Measurements from ENCODE around the gene JAM2.
"Not testable (repeated sequence)": the region's sequence is repeated elsewhere in the genome, so short reads cannot be mapped to it uniquely, and the experiment has no call there.

Gene JAM2, protein sequence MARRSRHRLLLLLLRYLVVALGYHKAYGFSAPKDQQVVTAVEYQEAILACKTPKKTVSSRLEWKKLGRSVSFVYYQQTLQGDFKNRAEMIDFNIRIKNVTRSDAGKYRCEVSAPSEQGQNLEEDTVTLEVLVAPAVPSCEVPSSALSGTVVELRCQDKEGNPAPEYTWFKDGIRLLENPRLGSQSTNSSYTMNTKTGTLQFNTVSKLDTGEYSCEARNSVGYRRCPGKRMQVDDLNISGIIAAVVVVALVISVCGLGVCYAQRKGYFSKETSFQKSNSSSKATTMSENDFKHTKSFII

DNA sequence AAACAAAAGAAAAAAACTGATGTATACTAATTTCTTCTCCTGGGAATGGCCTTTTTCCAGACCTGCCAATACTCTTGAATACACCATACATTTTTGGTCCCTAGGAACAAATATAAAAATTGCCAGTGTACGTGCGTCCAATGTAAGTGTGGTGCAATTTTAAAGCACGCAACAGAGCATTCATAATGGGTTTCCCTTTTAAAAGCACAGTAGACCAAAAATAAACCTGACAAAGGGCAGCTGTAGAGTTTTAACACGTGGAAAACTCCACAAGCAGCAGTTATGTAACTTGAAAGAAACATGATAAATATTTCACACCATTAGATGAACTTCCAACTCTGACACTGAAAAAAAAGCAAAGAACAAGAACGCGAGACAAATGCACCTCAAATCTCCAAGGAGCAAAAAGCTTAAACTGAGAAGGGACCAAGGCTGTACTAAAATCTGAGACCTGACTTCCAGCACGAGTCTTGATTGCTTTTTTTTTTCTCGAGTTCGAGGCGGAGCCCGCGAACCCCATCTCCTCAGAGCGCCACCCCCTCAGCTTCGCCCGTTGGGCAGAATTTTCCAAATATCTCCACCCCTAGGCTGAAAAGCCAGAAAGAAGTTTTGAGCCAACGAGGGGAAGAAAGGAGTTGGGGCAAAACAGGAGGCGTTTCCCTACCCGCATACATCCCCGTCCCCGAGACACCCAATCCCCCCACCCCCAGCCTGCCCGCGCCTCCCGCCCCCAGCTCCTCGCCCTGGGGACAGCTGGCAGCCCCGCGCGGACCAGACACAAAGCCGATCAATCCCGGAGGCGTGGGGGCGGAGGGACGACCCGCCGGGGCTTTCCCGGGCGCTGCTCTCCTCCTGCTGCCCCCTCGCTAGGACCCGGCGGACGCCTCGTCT, at the start of gene JAM2:
TSS of gene JAM2 (plus strand) at position 599 of the 891 bp plus-strand sequence. CDS start 564 bp downstream, outside the sequence.
- TF ChIP-seq JUND (IDR thresholded peaks at IDR 0.05; ENCODE audit: low read depth): no peak
- DNase-seq (ENCODE audit: low read depth in 1 of 2, low spot score in 1 of 2): peak; percentile 12 to 35
- in situ Hi-C loops (cut with HindIII; ENCODE audit: low pct_unique_long_range_greater_than_20kb, low sequenced_read_pairs): no loop called here

GRCh38 chr21:25589887-25590286, 49.2 kb upstream of the JAM2 start:
- no peak for TF ChIP-seq JUND (IDR thresholded peaks at IDR 0.05; ENCODE audit: low read depth)
- in situ Hi-C loops (cut with HindIII; ENCODE audit: low pct_unique_long_range_greater_than_20kb, low sequenced_read_pairs): no loop called here
- DNase-seq (ENCODE audit: low read depth in 1 of 2, low spot score in 1 of 2): no peak

DNA sequence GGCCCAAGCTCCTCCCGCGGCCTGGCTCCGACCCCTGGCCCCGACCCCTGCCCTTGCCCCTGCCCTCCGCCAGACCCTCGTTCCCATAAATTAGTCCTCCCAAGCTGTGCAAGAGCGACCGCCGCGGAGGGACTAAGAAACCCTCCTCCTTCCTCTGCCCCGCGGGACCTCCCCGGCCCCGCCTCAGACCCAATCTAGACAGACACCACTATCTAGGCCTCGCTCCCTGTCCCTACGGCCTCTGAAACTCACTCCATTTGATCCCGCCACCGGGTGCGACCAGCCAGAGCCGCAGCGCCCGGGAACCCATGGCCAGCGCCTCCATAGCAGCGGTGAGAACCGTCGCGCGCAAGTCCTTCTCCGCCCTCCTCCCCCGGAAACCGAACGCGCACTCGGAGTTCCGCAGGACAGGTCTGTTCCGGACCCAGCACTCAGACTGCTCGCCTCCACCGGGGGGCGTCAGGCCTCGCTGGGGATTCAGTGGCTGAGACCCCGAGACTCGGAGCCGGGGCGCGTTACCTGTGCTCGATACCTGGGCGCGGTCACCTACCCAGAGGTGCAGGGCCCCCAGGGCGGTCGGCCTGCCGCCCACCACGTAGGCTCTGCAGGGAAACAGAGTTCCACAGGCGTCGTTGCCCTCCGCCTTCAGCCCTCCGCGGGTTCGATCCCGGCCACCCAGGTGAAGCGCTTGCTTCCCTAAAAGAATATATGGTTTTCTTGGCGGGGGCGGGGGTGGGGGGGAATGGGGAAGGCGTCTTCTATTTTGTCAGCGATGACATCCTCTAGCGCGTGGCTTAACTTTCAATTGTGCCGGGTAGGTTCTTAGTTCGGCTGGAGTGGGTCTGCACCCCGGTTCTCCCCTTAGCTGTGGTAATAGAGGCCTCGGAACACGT, 31.7 kb upstream of the JAM2 start, which contains the start of gene MRPL39:
TSS of gene MRPL39 (minus strand) at position 331 of the 893 bp plus-strand sequence. CDS start at position 325, 6 bp downstream.
- no peak for TF ChIP-seq JUND (IDR thresholded peaks at IDR 0.05; ENCODE audit: low read depth)
- DNase-seq (ENCODE audit: low read depth in 1 of 2, low spot score in 1 of 2): peak; percentile 84 to 93
- in situ Hi-C loops (cut with HindIII; ENCODE audit: low pct_unique_long_range_greater_than_20kb, low sequenced_read_pairs): no loop called here

GRCh38 chr21:25608044-25608737, 30.9 kb upstream of the JAM2 start:
- peak; percentile 54 to 89 for DNase-seq (ENCODE audit: low read depth in 1 of 2, low spot score in 1 of 2)
- TF ChIP-seq JUND (IDR thresholded peaks at IDR 0.05; ENCODE audit: low read depth): no peak
- in situ Hi-C loops (cut with HindIII; ENCODE audit: low pct_unique_long_range_greater_than_20kb, low sequenced_read_pairs): no loop called here

DNA sequence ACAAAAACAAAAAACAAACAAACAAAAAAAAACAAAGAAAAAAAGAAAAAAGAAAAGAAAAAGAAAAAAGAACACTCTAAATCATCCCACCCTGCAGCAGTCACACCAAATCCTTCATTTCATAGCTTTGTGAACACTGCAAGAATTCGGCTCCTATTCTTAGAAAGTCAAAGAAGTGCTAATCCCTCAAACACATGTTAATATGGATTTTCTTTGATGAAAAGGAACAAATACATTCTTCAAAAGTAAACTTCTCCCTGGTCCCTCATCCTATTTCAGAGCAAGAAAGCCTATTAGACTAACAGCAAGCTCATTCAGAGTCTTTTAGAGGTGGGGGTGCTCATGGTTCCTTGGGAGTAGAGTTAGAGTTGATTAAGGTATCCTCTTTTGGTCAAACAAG, 24.6 kb upstream of the JAM2 start:
- no peak for DNase-seq (ENCODE audit: low read depth in 1 of 2, low spot score in 1 of 2)
- in situ Hi-C loops (cut with HindIII; ENCODE audit: low pct_unique_long_range_greater_than_20kb, low sequenced_read_pairs): no loop called here
- no peak for TF ChIP-seq JUND (IDR thresholded peaks at IDR 0.05; ENCODE audit: low read depth)

DNA sequence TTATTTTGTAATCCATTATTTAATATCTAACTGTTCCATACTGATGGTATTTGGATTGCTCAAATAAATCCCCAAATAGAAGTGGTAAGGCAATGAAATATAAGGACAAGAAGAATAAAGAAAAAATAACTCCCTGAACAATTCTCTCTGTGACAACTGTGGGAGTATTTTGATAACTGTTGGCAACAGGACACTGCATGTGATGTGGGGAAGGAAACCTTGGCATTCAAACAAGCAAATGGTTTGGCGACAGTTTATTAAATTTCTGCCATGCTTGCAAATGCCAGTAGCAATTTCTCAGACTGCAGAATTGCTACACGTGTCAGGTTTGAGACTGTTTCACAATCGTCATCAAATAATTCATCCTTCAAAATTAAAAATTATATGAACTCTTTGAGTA, 23.2 kb upstream of the JAM2 start:
- in situ Hi-C loops (cut with HindIII; ENCODE audit: low pct_unique_long_range_greater_than_20kb, low sequenced_read_pairs): no loop called here

DNA sequence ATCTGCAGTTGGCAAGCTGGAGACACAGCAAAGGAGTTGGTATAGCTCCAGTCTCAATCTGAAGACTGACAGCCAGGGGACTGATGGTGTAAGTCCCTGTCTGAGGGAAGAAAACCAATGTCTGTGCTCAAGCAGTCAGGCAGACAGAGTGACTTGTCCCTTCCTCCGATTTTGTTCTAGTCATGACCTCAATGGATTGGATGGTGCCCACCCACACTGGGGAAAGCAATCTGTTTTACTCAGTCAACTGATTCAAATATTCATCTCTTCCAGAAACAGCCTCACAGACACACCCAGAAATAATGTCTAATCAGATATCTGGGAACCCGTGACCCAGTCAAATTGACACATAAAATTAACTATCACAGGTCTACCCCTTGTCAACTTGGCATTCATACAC, 19.9 kb upstream of the JAM2 start:
- no peak for TF ChIP-seq JUND (IDR thresholded peaks at IDR 0.05; ENCODE audit: low read depth)
- no peak for DNase-seq (ENCODE audit: low read depth in 1 of 2, low spot score in 1 of 2)
- in situ Hi-C loops (cut with HindIII; ENCODE audit: low pct_unique_long_range_greater_than_20kb, low sequenced_read_pairs): no loop called here

More for the DNA sequence above, 23.2 kb upstream of the JAM2 start:
- no peak for DNase-seq (ENCODE audit: low read depth in 1 of 2, low spot score in 1 of 2)
- TF ChIP-seq JUND (IDR thresholded peaks at IDR 0.05; ENCODE audit: low read depth): no peak

DNA sequence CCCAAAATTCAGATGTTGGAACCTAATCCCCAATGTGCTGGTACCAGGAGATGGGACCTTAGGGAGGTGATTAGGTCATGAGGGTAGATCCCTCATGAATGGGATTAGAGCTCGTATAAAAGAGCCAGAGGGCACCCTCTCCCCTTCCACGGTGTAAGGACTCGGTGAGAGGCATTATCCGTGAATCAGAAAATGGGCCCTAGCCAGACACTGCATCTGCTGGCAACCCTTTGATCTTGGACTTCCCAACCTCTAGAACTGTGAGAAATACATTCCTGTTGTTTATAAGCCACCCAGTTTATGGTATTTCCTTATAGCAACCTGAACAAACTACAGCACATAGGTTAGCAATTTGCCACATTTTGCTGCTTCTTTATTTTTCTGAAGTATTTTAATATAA, 14.5 kb upstream of the JAM2 start:
- no peak for DNase-seq (ENCODE audit: low read depth in 1 of 2, low spot score in 1 of 2)
- in situ Hi-C loops (cut with HindIII; ENCODE audit: low pct_unique_long_range_greater_than_20kb, low sequenced_read_pairs): no loop called here
- TF ChIP-seq JUND (IDR thresholded peaks at IDR 0.05; ENCODE audit: low read depth): no peak

DNA sequence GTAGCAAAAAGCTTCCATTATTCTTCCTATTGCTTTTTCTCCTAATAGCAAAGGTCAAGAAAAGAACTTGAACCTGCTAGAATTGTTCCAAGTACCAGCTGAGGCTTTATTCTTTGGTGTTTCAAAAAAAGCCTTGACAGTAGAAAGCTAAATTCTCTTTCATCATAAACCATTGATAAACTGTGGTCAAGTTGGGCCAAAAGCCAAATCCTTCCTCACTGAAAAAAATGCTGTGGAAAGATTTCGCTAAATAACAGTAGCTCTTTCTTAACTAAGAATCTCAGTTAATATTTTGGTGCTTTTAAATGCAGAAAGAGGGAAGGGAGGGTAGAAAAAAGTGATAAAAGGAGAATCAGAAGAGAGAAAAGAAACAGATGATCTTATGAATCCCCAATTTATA, 14.0 kb upstream of the JAM2 start:
- TF ChIP-seq JUND (IDR thresholded peaks at IDR 0.05; ENCODE audit: low read depth): no peak
- in situ Hi-C loops (cut with HindIII; ENCODE audit: low pct_unique_long_range_greater_than_20kb, low sequenced_read_pairs): no loop called here
- DNase-seq (ENCODE audit: low read depth in 1 of 2, low spot score in 1 of 2): no peak

DNA sequence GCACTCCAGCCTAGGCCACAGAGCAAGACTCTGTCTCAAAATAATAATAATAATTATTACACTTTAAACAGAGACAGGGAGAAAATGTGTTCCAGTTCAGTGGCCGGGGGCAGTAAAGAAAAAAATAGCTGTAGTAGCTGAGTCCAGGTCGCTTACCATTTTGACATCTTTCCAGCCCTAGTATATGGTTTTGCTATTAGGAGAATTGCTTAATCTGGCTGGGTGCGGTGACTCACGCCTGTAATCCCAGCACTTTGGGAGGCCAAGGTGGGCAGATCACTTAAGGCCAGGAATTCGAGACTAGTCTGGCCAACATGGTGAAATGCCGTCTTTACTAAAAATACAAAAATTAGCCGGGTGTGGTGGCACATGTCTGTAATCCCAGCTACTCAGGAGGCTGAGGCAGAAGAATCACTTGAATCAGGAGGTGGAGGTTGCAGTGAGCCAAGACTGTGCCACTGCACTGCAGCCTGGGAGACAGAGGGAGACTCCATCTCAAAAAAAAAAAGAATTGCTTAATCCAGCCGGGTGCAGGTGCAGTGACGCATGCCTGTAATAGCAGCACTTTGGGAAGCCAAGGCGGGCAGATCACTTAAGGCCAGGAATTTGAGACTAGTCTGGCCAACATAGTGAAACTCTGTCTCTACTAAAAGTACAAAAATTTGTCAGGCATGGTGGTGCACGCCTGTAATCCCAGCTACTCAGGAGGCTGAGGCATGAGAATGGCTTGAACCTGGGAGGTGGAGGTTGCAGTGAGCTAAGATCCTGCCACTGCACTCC, 13.1 kb upstream of the JAM2 start:
- DNase-seq (ENCODE audit: low read depth in 1 of 2, low spot score in 1 of 2); in situ Hi-C loops (cut with HindIII; ENCODE audit: low pct_unique_long_range_greater_than_20kb, low sequenced_read_pairs): not testable (repeated sequence)

GRCh38 chr21:25626757-25627156, 12.3 kb upstream of the JAM2 start:
- peak in 1 of 2 experiments; percentile 29 for DNase-seq (ENCODE audit: low read depth in 1 of 2, low spot score in 1 of 2)
- in situ Hi-C loops (cut with HindIII; ENCODE audit: low pct_unique_long_range_greater_than_20kb, low sequenced_read_pairs): no loop called here
- no peak for TF ChIP-seq JUND (IDR thresholded peaks at IDR 0.05; ENCODE audit: low read depth)

Data from T47D (cell line).